K562 (cell line): ENCODE measurements around the gene CPSF6. TPM values are rescaled to one million over a fixed set of nuclear protein-coding genes. Genes with fewer than 3 reads are reported as not detected.
A peak's percentile ranks its signal among the peaks of the same experiment; 100 is the strongest.

ENCODE experiments used
- ATAC-seq: fragments of 200-7000 bp; cut with Tn5 transposase; 3 replicates; pipeline ENCODE4 v1.9.1; 2020; ENCODE audit warnings: moderate library complexity
- BruUV-seq: library from RNA; stranded (reverse); fragments of 400-500 nt; replicated peaks from 2 replicates; lab custom pipeline; 2021; lab: Mats Ljungman, UMichigan
- CTCF ChIA-PET: fragments of 300-600 bp; formaldehyde crosslinking; extraction: SDS; loops from one replicate; lab custom pipeline; 2021; ENCODE audit warnings: low intra/inter-chr PET ratio; lab: Yijun Ruan, JAX
- POLR2A ChIA-PET: fragments of 300-600, 350-650 bp; sonication (Branson Sonifier 250); formaldehyde crosslinking; extraction: SDS; loops from one replicate; lab custom pipeline; 2021; ENCODE audit warnings: antibody characterized with exemption, inconsistent platforms; lab: Yijun Ruan, JAX
- DNase-seq, 4 experiments: peaks; one replicate each; pipeline versions ENCODE4 v3.0.0 to v3.0.0-alpha.2; 2011 to 2018; ENCODE audit warnings: low spot score in 3 of 4, mixed read lengths in 3 of 4; ENCODE audit errors: extremely low read depth in 1 of 4
- FAIRE-seq: peaks from 2 replicates; lab custom pipeline; 2011; peaks lifted over from hg19 to GRCh38; lab: Jason Lieb, UNC
- H2AFZ ChIP-seq: 2 replicates; pipeline ENCODE4 v1.6.0; 2011; ENCODE audit warnings: low read depth, low read length, control low read depth, inconsistent platforms
- H3K27ac ChIP-seq: fragments of 200-600 bp; 3 replicates; pipeline ENCODE4 v1.8.0; 2011; ENCODE audit warnings: low read depth, mild to moderate bottlenecking, control low read depth, inconsistent platforms, low read length, moderate library complexity, mixed read lengths; ENCODE audit errors: extremely low read depth
- H3K27me3 ChIP-seq, 2 experiments: fragments of 300-600 bp in 1 of 2; 2 replicates in 1 of 2; 3 replicates in 1 of 2; pipeline versions ENCODE4 v1.6.0 to v1.8.0; 2011; ENCODE audit warnings: inconsistent platforms in 2 of 2, low read length in 2 of 2, mild to moderate bottlenecking in 1 of 2, mixed read lengths in 1 of 2, moderate library complexity in 1 of 2; ENCODE audit not compliant: control insufficient read depth in 2 of 2, insufficient read depth in 2 of 2
- H3K36me3 ChIP-seq: fragments of 300-600 bp; 3 replicates; pipeline ENCODE4 v1.8.0; 2011; ENCODE audit warnings: mild to moderate bottlenecking, low read length, inconsistent platforms; ENCODE audit not compliant: control insufficient read depth, insufficient read depth
- H3K4me1 ChIP-seq, 2 experiments: fragments of 200-600 bp in 1 of 2; replicated peaks in 1 of 2; 2 replicates in 1 of 2; 3 replicates in 1 of 2; pipeline versions ENCODE4 v1.5.1 to v1.8.0; 2011; ENCODE audit warnings: inconsistent platforms in 2 of 2, low read length in 2 of 2, mild to moderate bottlenecking in 1 of 2, mixed read lengths in 1 of 2, moderate library complexity in 1 of 2; ENCODE audit not compliant: control insufficient read depth in 2 of 2, insufficient read depth in 2 of 2
- H3K4me2 ChIP-seq: 2 replicates; pipeline ENCODE4 v1.6.1; 2011; ENCODE audit warnings: low read length, control low read depth, inconsistent platforms, mixed read lengths; ENCODE audit not compliant: insufficient read depth
- H3K4me3 ChIP-seq: fragments of 200-600 bp; sonication (generic), shearing (Covaris generic); 2 replicates; pipeline ENCODE4 v1.5.1; 2016; ENCODE audit warnings: control low read depth, inconsistent platforms
- H3K79me2 ChIP-seq: fragments of 200-600 bp; 3 replicates; pipeline ENCODE4 v1.8.0; 2011; ENCODE audit warnings: low read length, inconsistent platforms; ENCODE audit not compliant: control insufficient read depth, insufficient read depth
- H3K9ac ChIP-seq, 2 experiments: 2 replicates each; pipeline versions ENCODE4 v1.6.0 to v1.6.1; 2011; ENCODE audit warnings: low read depth in 2 of 2, low read length in 2 of 2, control low read depth in 1 of 2, inconsistent platforms in 1 of 2, mild to moderate bottlenecking in 1 of 2, mixed read lengths in 1 of 2; ENCODE audit not compliant: insufficient read depth in 1 of 2
- H3K9me1 ChIP-seq: one replicate; pipeline ENCODE4 v1.6.0; 2011; ENCODE audit warnings: inconsistent platforms, mild to moderate bottlenecking, low read length, moderate library complexity; ENCODE audit not compliant: control insufficient read depth, insufficient read depth
- H3K9me3 ChIP-seq: replicated peaks from 2 replicates; pipeline ENCODE4 v1.5.1; 2011; ENCODE audit warnings: low read depth, low read length, inconsistent platforms; ENCODE audit not compliant: control insufficient read depth, insufficient read depth
- H4K20me1 ChIP-seq: replicated peaks from 2 replicates; pipeline ENCODE4 v1.6.1; 2011; ENCODE audit warnings: low read length, inconsistent platforms, mixed read lengths; ENCODE audit not compliant: control insufficient read depth, insufficient read depth
- BRF2 ChIP-seq: IDR thresholded peaks from 3 replicates; pipeline ENCODE4 v1.6.1; 2011; ENCODE audit warnings: borderline replicate concordance, mild to moderate bottlenecking; ENCODE audit not compliant: insufficient read length, insufficient read depth
- CEBPB ChIP-seq: fragments of 450-650 bp; IDR thresholded peaks from 2 replicates; pipeline ENCODE4 v1.6.1; 2016; ENCODE audit warnings: missing genetic modification characterization, missing compliant biosample characterization
- CEBPG ChIP-seq, 3 experiments: fragments of 200-800 bp in 1 of 3; sonication (Bioruptor generic) in 1 of 3; sonication (generic) in 1 of 3; formaldehyde crosslinking in 1 of 3; IDR thresholded peaks in 2 of 3; conservative IDR thresholded peaks in 1 of 3; 2 replicates each; pipeline versions ENCODE4 v1.6.1 to v1.8.0; 2016 to 2022; ENCODE audit warnings: missing compliant biosample characterization in 2 of 3, missing genetic modification characterization in 2 of 3, mild to moderate bottlenecking in 1 of 3, missing genetic modification reagents in 1 of 3
- ERF ChIP-seq: fragments of 450-650 bp; formaldehyde crosslinking; IDR thresholded peaks from 2 replicates; pipeline ENCODE4 v1.4.0; 2020; ENCODE audit warnings: mild to moderate bottlenecking, mixed read lengths
- ESRRA ChIP-seq: fragments of 450-650 bp; IDR thresholded peaks from 2 replicates; pipeline ENCODE4 v1.6.1; 2014; ENCODE audit warnings: low read depth, mild to moderate bottlenecking, moderate library complexity, borderline replicate concordance
- HNRNPLL ChIP-seq: fragments of 200-400 bp; formaldehyde crosslinking; IDR thresholded peaks from 2 replicates; pipeline ENCODE4 v1.6.1; 2017; ENCODE audit warnings: low read length, low read depth, mild to moderate bottlenecking; ENCODE audit not compliant: poor library complexity, severe bottlenecking
- ZBTB5 ChIP-seq: fragments of 450-650 bp; IDR thresholded peaks from 2 replicates; pipeline ENCODE4 v1.6.1; 2017; ENCODE audit warnings: antibody characterized with exemption
- ZNF655 ChIP-seq: fragments of 250-450 bp; sonication (Bioruptor Pico); IDR thresholded peaks from 2 replicates; pipeline ENCODE4 v1.5.0; 2021
- WGBS: fragments of 100-300 bp; shearing (Covaris generic); methylation state at CpG from one replicate; pipeline ENCODE4 v1.1.6; 2016; ENCODE audit warnings: low coverage, mixed read lengths; ENCODE audit not compliant: insufficient coverage; ENCODE audit errors: missing lambda C conversion rate; 5-methylcytosine and 5-hydroxymethylcytosine counted together
- in situ Hi-C: fragments of 300-500 bp; cut with MboI; formaldehyde crosslinking; loops from 4 replicates; pipeline ENCODE4 v1.15.0; 2018; ENCODE audit warnings: inconsistent platforms, mixed read lengths
- intact Hi-C: fragments of 100-400 bp; cut with micrococcal nuclease; formaldehyde crosslinking; loops from 2 replicates; pipeline ENCODE4 v1.14.2; 2022
- polyA plus RNA-seq, 8 experiments: library from polyadenylated mRNA; depleted of rRNA in 4 of 8; stranded (reverse) in 5 of 8; unstranded in 3 of 8; fragments of >200 nt; fragmentation: Nextera tagmentation in 2 of 8; fragmentation: Illumina TruSeq in 1 of 8; extraction: Ambion mirVana in 2 of 8; extraction: Trizol in 1 of 8; gene quantifications; 2 replicates each; pipeline versions ENCODE4 v1.2.1 to v1.2.3, GENCODE V29; 2011 to 2014; ENCODE audit warnings: inconsistent platforms in 1 of 8, missing spikeins in 1 of 8
- total RNA-seq, 7 experiments: library from RNA; depleted of rRNA in 6 of 7; stranded (reverse); fragments of >200 nt in 6 of 7; fragmentation: Illumina TruSeq in 2 of 7; extraction: Trizol in 2 of 7; gene quantifications; 2 replicates each; pipeline versions ENCODE4 v1.2.1 to v1.2.3, GENCODE V29; 2011 to 2021; ENCODE audit warnings: low replicate concordance in 1 of 7

Gene CPSF6
- total and polyA plus RNA-seq, 9 of the 15 experiments (the other 6 are each of a cell fraction or from before 2014, with no cell fraction given), result 34.3 to 129 (median 77.8) TPM

- H3K4me2 ChIP-seq, result no peak overlapping the region
- no peak overlapping the region for H3K9ac ChIP-seq
- ChIA-PET POLR2A (no interaction called here), CTCF (no interaction called here)
- H3K79me2 ChIP-seq, result no peaks in the 10 kb centered on the region
- FAIRE-seq, result no peak
- H3K9me1 ChIP-seq, result no peaks in the 10 kb centered on the region
- WGBS, result 4% methylated on average over 2 of the region's 2 CpGs
- H3K27ac ChIP-seq, result no peak overlapping the region
- H2AFZ ChIP-seq, result no peak overlapping the region
- no peak for DNase-seq
- H3K9me3 ChIP-seq, result 0 out of 2 replicates have a peak, but pooled peaks cover 2% of the 10 kb centered on the region
- H3K4me1 ChIP-seq, result no peaks in the 10 kb centered on the region
- BruUV-seq, result no TSS peak
- intact Hi-C loops, result no loop called here
- in situ Hi-C loops, result no loop called here
- H3K27me3 ChIP-seq, result no peaks in the 10 kb centered on the region
- H4K20me1 ChIP-seq, result no peaks in the 10 kb centered on the region
- no peaks in the 10 kb centered on the region for H3K36me3 ChIP-seq
- ATAC-seq, result no peak
- TF ChIP-seq ESRRA (no peak), CEBPG (CRISPR knock-in tag; IDR thresholded peaks at IDR 0.05) (no peak), CEBPG (tag; conservative IDR thresholded peaks at IDR 0.05 in 1 of 2, IDR thresholded peaks at IDR 0.05 in 1 of 2) (peak; percentile 33 to 34; a peak in 1 of 4 replicates), ZNF655 (CRISPR knock-in tag) (no peak), ZBTB5 (no peak), BRF2 (no peak), ERF (CRISPR knock-in tag) (no peak), HNRNPLL (no peak), CEBPB (tag) (0 out of 2 replicates have a peak, but pooled peaks have one; percentile 35)
- H3K4me3 ChIP-seq, result no peak overlapping the region
These were observed 59.6 kb downstream of the CPSF6 start for GRCh38 chr12:69298947-69299346.
